Activated CD4-positive, alpha-beta T cell treated with anti-CD3 and anti-CD28 coated beads for 24 hours (primary cell): Measurements from ENCODE around the gene CRLF2.
A peak's percentile ranks its signal among the peaks of the same experiment; 100 is the strongest.
"Not testable (repeated sequence)": the region's sequence is repeated elsewhere in the genome, so short reads cannot be mapped to it uniquely, and the experiment has no call there.

Source experiments
- DNase-seq, 2 donors: peaks; one replicate each; pipeline ENCODE4 v3.0.0-alpha.2; 2020; ENCODE audit warnings: low read depth in 2 of 2

CRLF2 gene

GRCh38 chrX:1212532-1212931 lies at the start of gene CRLF2:
TSS of gene CRLF2 (minus strand) at chrX:1212649. CDS start at chrX:1212634, 15 bp downstream.
- DNase-seq, result peak in 1 of 2 donors; percentile 25

GRCh38 chrX:1261771-1262170 lies 49.3 kb upstream of the CRLF2 start:
- DNase-seq, result not testable (repeated sequence)

GRCh38 chrX:1261285-1261684 lies 48.8 kb upstream of the CRLF2 start:
- DNase-seq, result no peak

GRCh38 chrX:1252861-1253260 lies 40.4 kb upstream of the CRLF2 start:
- no peak for DNase-seq

GRCh38 chrX:1249101-1249887 lies 36.8 kb upstream of the CRLF2 start:
- no peak for DNase-seq

- no peak for DNase-seq
Observed at GRCh38 chrX:1248331-1249061, 36.0 kb upstream of the CRLF2 start.

- peak; percentile 78 to 86 for DNase-seq
Observed at GRCh38 chrX:1246816-1247215, 34.4 kb upstream of the CRLF2 start.

GRCh38 chrX:1244164-1245076 lies 32.0 kb upstream of the CRLF2 start:
- DNase-seq, result no peak

GRCh38 chrX:1242891-1243402 lies 30.5 kb upstream of the CRLF2 start:
- no peak for DNase-seq

GRCh38 chrX:1240551-1240950 lies 28.1 kb upstream of the CRLF2 start:
- not testable (repeated sequence) for DNase-seq

GRCh38 chrX:1239681-1240142 lies 27.3 kb upstream of the CRLF2 start:
- no peak for DNase-seq

GRCh38 chrX:1231850-1232465 lies 19.5 kb upstream of the CRLF2 start:
- no peak for DNase-seq

GRCh38 chrX:1228101-1228500 lies 15.7 kb upstream of the CRLF2 start:
- not testable (repeated sequence) for DNase-seq

GRCh38 chrX:1226249-1226648 lies 13.8 kb upstream of the CRLF2 start:
- DNase-seq, result no peak

- no peak for DNase-seq
Observed at GRCh38 chrX:1224954-1225353, 12.5 kb upstream of the CRLF2 start.

- no peak for DNase-seq
Observed at GRCh38 chrX:1223242-1223600, 10.8 kb upstream of the CRLF2 start.

GRCh38 chrX:1222531-1223241 lies 10.2 kb upstream of the CRLF2 start:
- no peak for DNase-seq

- no peak for DNase-seq
Observed at GRCh38 chrX:1221296-1221845, 8.9 kb upstream of the CRLF2 start.

- DNase-seq, result no peak
Observed at GRCh38 chrX:1218286-1218685, 5.8 kb upstream of the CRLF2 start.

- DNase-seq, result no peak
Observed at GRCh38 chrX:1215123-1215823, 2.8 kb upstream of the CRLF2 start.
